ENCODE results near the gene USHBP1.

Gene USHBP1

GRCh38 chr19:17260842-17261325 is 3.7 kb downstream of the USHBP1 start:
- DNase-seq = peak; percentile 86 to 94

DNA sequence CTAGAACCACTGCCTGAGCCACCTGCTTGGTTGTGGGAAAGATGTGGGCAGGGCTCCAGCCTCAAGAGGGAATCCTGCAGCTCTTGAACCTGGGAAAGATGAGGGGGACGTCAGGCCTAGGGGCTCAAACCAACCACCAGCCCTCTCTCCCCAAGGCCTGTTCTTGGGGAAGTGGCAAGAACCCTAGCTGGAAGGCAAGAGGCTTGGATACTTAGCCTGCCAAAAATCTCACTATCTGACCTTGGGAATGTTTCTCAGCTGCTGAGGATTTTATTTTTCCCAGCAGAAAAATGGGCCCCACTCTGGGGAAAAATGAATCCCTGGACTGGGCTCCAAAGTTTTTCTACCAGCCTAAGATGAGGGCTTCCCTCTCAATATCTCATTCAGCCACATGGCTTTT is 4.6 kb downstream of the USHBP1 start:
- DNase-seq = no peak

- DNase-seq = no peak
Observed at GRCh38 chr19:17259118-17259780, 5.3 kb downstream of the USHBP1 start.

- no peak for DNase-seq
Observed at GRCh38 chr19:17256130-17256529, 8.4 kb downstream of the USHBP1 start.

DNA sequence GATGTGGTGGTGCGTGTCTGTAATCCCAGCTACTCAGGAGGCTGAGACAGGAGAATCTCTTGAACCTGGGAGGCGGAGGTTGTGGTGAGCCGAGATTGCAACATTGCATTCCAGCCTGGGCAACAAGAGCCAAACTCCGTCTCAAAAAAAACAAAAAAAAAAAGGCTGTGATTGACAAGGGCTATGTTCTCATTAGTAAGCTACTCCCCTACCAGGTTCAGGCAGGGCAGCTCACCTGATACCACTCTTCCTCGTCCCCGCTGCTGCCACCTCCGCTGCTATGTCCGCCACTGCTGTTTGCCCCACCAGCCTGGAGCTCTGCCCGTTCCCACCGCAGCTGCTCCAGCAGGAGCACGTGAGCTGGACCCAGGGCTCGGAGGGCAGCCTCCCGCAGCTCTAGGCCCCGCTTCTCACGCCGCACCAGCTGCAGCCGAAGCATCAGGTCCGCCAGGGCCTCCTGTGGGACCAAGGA is 9.4 kb downstream of the USHBP1 start:
- no peak for DNase-seq

DNA sequence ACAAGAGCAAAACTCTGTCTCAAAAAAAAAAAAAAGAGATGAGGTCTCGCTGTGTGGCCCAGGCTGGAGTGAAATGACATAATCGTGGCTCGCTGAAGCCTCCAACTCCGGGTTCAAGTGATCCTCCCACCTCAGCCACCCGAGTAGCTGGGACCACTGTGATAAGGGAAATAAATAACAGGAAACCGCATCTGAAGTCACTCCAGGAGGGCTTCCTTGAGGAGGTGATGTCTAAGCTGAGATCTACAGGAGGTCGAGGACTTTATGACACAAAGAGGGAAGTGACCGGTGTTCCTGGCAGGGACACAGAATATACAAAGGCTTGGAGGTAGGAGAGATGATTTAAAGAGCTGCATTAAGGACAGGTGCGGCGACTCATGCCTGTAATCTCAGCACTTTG is 9.9 kb downstream of the USHBP1 start:
- no peak for DNase-seq

DNA sequence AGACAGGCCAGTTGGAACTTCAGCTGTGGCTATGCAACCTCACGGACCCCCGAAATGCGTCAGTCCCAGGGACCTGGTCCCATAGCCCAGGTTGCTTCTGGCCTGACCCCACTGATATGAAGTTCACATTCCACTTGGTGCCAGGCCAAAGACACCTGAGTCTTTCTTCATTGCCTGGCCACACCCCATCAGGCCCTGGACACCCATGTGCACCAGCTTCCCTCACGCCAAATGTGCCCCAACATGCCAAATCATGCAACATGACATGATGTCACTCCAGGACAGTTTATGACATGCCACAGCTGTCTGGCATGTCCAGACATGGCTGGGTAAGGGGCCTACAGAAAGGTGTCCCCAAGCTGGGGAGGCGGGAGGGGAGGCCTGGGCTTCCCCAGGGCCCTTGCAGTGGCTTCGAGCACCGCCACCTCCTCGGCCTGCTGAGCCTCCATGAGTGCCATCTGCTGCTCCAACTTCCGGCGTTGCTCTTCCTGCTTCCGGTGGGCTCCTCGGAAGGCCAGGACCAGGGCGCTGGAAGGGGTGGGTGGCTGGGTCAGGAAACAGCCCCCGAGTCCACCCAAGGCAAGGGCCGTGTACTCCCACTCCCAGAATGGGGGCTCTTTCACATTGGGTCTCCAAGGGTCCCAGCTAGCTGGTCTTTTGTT is 14.5 kb downstream of the USHBP1 start:
- no peak for DNase-seq

- no peak for DNase-seq
Observed at GRCh38 chr19:17248011-17248776, 16.4 kb downstream of the USHBP1 start.

GRCh38 chr19:17246681-17247425 is 17.7 kb downstream of the USHBP1 start:
- DNase-seq = peak in 1 of 2 experiments; percentile 54

GRCh38 chr19:17245535-17245984 is 19.0 kb downstream of the USHBP1 start, which contains the start of gene NR2F6:
NR2F6 (minus strand) TSS chr19:17245919; CDS start chr19:17245220, 699 bp downstream.
- DNase-seq = no peak

GRCh38 chr19:17244618-17245534 is 19.7 kb downstream of the USHBP1 start:
- no peak for DNase-seq

DNA sequence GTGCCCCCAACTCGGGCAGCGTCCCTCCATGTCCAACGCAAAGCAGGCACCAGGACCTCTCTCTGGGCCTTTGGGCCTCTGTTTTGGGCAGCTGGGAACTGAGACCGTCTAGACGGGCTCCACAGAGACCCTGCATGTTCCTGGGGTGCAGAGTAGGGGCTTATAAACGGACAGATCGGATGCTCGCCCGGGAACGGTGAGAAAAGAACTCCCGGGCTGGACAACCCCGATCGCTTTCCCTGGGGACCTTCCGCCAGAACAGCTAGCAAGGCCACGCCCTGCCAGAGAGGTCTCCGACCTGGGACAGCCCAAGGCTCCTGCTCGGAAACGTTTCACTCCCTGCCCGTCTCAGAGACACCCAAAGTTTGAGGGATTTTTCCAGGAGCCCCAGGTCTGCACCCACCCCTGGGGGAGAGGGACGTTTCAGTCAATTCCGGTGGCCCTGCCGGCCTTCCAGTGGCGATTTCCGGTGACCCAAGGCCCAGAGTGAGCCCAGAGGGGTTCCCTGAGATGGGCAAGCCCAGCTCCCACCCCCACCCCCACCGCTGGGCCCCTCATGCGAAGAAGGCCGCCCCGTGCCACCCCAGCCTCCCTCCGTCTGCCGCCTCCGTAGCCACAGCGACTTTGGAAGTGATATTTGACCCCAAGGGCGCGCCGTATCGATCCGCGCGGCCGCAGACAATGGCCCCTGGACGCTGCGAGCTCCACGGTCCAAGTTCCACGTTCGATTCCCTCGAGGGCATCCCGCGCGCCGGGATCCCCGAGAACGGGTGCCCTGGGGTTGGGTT is 20.5 kb downstream of the USHBP1 start:
- DNase-seq = no peak

GRCh38 chr19:17243211-17243829 is 21.2 kb downstream of the USHBP1 start:
- DNase-seq = no peak

GRCh38 chr19:17242431-17243208 is 21.9 kb downstream of the USHBP1 start:
- no peak for DNase-seq

DNA sequence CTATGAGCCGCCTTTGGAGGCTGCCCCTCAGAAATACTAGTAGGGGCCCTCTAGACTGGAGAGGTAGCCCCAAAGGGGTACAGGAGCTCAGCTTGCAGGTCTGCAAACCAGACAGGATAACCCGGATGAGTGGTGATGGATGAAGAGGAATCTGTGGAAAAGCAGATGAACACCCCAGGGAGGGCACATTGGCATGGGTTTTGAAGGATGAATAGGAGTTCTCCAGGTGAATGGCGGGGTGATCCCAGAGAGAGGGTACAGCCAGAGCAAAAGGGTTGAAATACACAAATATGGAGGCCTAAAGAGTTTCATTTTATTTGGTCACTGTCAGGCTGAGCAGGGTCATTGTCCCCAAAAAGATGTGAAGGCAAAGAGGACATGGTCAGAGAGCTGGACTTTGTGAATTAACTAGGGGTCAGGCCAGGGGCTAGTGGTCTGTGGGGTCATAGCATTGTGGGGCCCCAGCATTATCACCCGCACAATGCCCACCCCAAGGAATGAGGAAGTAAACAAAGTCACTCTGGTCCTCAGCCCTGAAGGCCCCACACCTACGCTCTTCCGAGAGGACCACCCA is 23.6 kb downstream of the USHBP1 start:
- DNase-seq = no peak

- DNase-seq = no peak
Observed at GRCh38 chr19:17240062-17240752, 24.3 kb downstream of the USHBP1 start.

- DNase-seq = no peak
Observed at GRCh38 chr19:17237747-17238706, 26.5 kb downstream of the USHBP1 start.
